Liver (tissue), 9 donors: ENCODE data around the gene PRKD1. TPM values are rescaled to one million over a fixed set of nuclear protein-coding genes. Genes with fewer than 3 reads are reported as not detected.

Experiments used
- DNase-seq: peaks from one replicate; pipeline ENCODE4 v3.0.0-alpha.2; 2017; ENCODE audit warnings: low spot score
- H3K27ac ChIP-seq, 2 donors: one replicate each; pipeline ENCODE4 v1.7.0; 2013; ENCODE audit warnings: inconsistent platforms in 2 of 2, low read length in 2 of 2, control low read depth in 1 of 2, low read depth in 1 of 2, mild to moderate bottlenecking in 1 of 2
- H3K27me3 ChIP-seq, 4 donors: one replicate each; pipeline versions ENCODE4 v1.6.1 to v1.7.0; 2013; ENCODE audit warnings: low read length in 3 of 4, inconsistent platforms in 1 of 4, mild to moderate bottlenecking in 1 of 4, moderate library complexity in 1 of 4; ENCODE audit not compliant: control insufficient read depth in 4 of 4, insufficient read depth in 4 of 4
- H3K36me3 ChIP-seq, 4 donors: one replicate each; pipeline versions ENCODE4 v1.6.1 to v1.7.0; 2013; ENCODE audit warnings: low read length in 3 of 4, mild to moderate bottlenecking in 3 of 4, low read depth in 1 of 4, moderate library complexity in 1 of 4; ENCODE audit not compliant: control insufficient read depth in 4 of 4, insufficient read depth in 3 of 4
- H3K4me1 ChIP-seq, 4 donors: one replicate each; pipeline versions ENCODE4 v1.6.1 to v1.7.0; 2013; ENCODE audit warnings: low read length in 3 of 4, mild to moderate bottlenecking in 3 of 4, moderate library complexity in 1 of 4; ENCODE audit not compliant: control insufficient read depth in 4 of 4, insufficient read depth in 4 of 4
- H3K4me3 ChIP-seq, 3 donors: one replicate each; pipeline versions ENCODE4 v1.6.1 to v1.7.0; 2013; ENCODE audit warnings: low read length in 3 of 3, control low read depth in 1 of 3, low read depth in 1 of 3, mild to moderate bottlenecking in 1 of 3
- H3K9ac ChIP-seq, 2 donors: one replicate each; pipeline ENCODE4 v1.7.0; 2013; ENCODE audit warnings: low read length in 2 of 2, mild to moderate bottlenecking in 2 of 2, moderate library complexity in 2 of 2, control low read depth in 1 of 2, low read depth in 1 of 2
- H3K9me3 ChIP-seq, 4 donors: one replicate each; pipeline versions ENCODE4 v1.6.1 to v1.7.0; 2013; ENCODE audit warnings: low read length in 3 of 4; ENCODE audit not compliant: control insufficient read depth in 4 of 4
- EGR1 ChIP-seq, 2 donors: IDR thresholded peaks; 2 replicates each; pipeline ENCODE4 v1.6.1; 2016 to 2018; ENCODE audit warnings: antibody characterized with exemption in 2 of 2, low read depth in 2 of 2
- GABPA ChIP-seq, 2 donors: IDR thresholded peaks in 1 of 2; conservative IDR thresholded peaks in 1 of 2; 2 replicates each; pipeline ENCODE4 v1.6.1; 2016; ENCODE audit warnings: antibody characterized with exemption in 2 of 2, mild to moderate bottlenecking in 1 of 2, moderate library complexity in 1 of 2
- HNF4A ChIP-seq, 2 donors: conservative IDR thresholded peaks; 2 replicates each; pipeline ENCODE4 v1.6.1; 2016; ENCODE audit warnings: antibody characterized with exemption in 2 of 2, mild to moderate bottlenecking in 2 of 2
- HNF4G ChIP-seq: IDR thresholded peaks from 2 replicates; pipeline ENCODE4 v1.6.1; 2016; ENCODE audit warnings: antibody characterized with exemption
- NR2F2 ChIP-seq: IDR thresholded peaks from 2 replicates; pipeline ENCODE4 v1.6.1; 2016; ENCODE audit warnings: antibody characterized with exemption
- RAD21 ChIP-seq, 2 donors: IDR thresholded peaks; 2 replicates each; pipeline ENCODE4 v1.6.1; 2016; ENCODE audit warnings: antibody characterized with exemption in 2 of 2, mild to moderate bottlenecking in 2 of 2
- RXRA ChIP-seq, 2 donors: IDR thresholded peaks; 2 replicates each; pipeline ENCODE4 v1.6.1; 2017 to 2018; ENCODE audit warnings: antibody characterized with exemption in 2 of 2, mild to moderate bottlenecking in 1 of 2
- SP1 ChIP-seq: IDR thresholded peaks from 2 replicates; pipeline ENCODE4 v1.6.1; 2018; ENCODE audit warnings: antibody characterized with exemption, mild to moderate bottlenecking
- TAF1 ChIP-seq: conservative IDR thresholded peaks from 2 replicates; pipeline ENCODE4 v1.6.1; 2016; ENCODE audit warnings: antibody characterized with exemption, mild to moderate bottlenecking
- YY1 ChIP-seq: IDR thresholded peaks from 2 replicates; pipeline ENCODE4 v1.6.1; 2016; ENCODE audit warnings: antibody characterized with exemption, mild to moderate bottlenecking
- polyA plus RNA-seq, 2 donors: library from polyadenylated mRNA; stranded (reverse) in 1 of 2; unstranded in 1 of 2; fragments of 200-250 nt in 1 of 2; fragments of >200 nt in 1 of 2; fragmentation: Nextera tagmentation in 1 of 2; extraction: Ambion mirVana in 1 of 2; gene quantifications; one replicate each; pipeline versions ENCODE4 v1.2.1 to v1.2.3, GENCODE V29; 2013 to 2015
- total RNA-seq, 2 donors: library from RNA; depleted of rRNA; stranded (reverse); fragments of >200 nt; gene quantifications; one replicate each; pipeline ENCODE4 v1.2.3, GENCODE V29; 2014
- TF ChIP-seq, protein P1 (sequence below): IDR thresholded peaks from 2 replicates; pipeline ENCODE4 v1.6.1; 2016; ENCODE audit warnings: antibody characterized with exemption
- TF ChIP-seq, protein P2 (sequence below): IDR thresholded peaks from 2 replicates; pipeline ENCODE4 v1.6.1; 2016; ENCODE audit warnings: antibody characterized with exemption
- TF ChIP-seq, protein P3 (sequence below): IDR thresholded peaks from 2 replicates; pipeline ENCODE4 v1.6.1; 2016; ENCODE audit warnings: antibody characterized with exemption, mild to moderate bottlenecking
- TF ChIP-seq, protein P4 (sequence below): fragments of 150-350 bp; IDR thresholded peaks from 2 replicates; pipeline ENCODE4 v1.5.1; 2017; ENCODE audit warnings: improper control_type of control experiment, low read depth, low read length; ENCODE audit not compliant: missing input control
- donor health status: healthy.
- donor health status: healthy.
- donor health status: healthy.
- donor health status: healthy.
- donor health status: healthy.

PRKD1 gene
- total and polyA plus RNA-seq, 4 donors = 0.85 to 5.0 (median 0.99) TPM

DNA sequence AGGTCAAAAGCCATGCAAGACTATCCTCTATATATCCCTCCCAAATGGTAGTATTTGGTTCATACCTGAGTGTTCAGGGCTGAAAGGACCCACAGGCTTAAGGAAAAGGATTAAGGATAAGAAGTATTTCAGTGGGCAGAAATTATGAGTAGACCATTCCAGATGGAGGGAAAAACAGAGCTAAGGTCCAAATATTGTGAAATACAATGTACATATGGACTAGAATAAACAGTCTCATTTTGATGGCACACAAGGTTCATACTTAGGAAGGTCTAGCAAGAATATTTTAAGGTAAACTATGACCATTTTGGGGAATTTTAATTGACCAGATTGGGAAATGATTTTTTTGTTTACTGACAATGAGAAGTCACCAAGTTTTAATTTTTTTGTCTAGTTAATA, 124.6 kb downstream of the PRKD1 start:
- Histone ChIP-seq H3K9ac (no peak overlapping the region), H3K4me3 (no peak overlapping the region), H3K9me3 (no peaks in the 10 kb centered on the region), H3K27me3 (no peaks in the 10 kb centered on the region), H3K36me3 (no peaks in the 10 kb centered on the region), H3K27ac (no peak overlapping the region), H3K4me1 (no peaks in the 10 kb centered on the region)
- no peak for DNase-seq
- TF ChIP-seq SP1 = no peak

DNA sequence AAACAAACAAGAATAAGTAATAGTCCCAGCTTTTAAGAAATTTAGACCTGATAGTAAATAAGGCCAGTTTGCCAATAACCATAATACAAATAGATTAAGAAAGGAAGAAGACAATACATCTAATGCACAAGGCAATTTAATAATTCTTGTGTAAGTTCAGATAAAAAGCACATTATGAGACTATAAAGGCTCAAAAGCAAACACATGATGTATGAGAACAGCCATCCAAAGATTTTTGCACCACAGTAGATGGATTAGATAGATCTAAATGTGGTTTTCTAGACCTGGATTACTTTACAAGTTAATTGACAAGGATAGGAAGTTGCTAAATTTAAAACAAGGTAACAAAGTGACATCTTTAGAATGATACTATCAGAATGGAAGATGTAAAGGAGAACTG, 125.4 kb downstream of the PRKD1 start:
- H3K27me3 ChIP-seq = no peaks in the 10 kb centered on the region
- H3K27ac ChIP-seq = no peak overlapping the region
- no peaks in the 10 kb centered on the region for H3K36me3 ChIP-seq
- DNase-seq = no peak
- H3K4me1 ChIP-seq = no peaks in the 10 kb centered on the region
- H3K4me3 ChIP-seq = no peak overlapping the region
- TF ChIP-seq EGR1 (IDR thresholded peaks at IDR 0.05; ENCODE audit: low read depth in 2 of 2) = no peak
- no peak for TF ChIP-seq GABPA (IDR thresholded peaks at IDR 0.05 in 1 of 2, conservative IDR thresholded peaks at IDR 0.05 in 1 of 2)
- TF ChIP-seq, protein P1, sequence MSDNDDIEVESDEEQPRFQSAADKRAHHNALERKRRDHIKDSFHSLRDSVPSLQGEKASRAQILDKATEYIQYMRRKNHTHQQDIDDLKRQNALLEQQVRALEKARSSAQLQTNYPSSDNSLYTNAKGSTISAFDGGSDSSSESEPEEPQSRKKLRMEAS = no peak
- TF ChIP-seq NR2F2 = no peak
- TF ChIP-seq YY1 = no peak
- TF ChIP-seq HNF4G = no peak
- no peak for TF ChIP-seq RAD21 (IDR thresholded peaks at IDR 0.05)
- TF ChIP-seq, protein P2, sequence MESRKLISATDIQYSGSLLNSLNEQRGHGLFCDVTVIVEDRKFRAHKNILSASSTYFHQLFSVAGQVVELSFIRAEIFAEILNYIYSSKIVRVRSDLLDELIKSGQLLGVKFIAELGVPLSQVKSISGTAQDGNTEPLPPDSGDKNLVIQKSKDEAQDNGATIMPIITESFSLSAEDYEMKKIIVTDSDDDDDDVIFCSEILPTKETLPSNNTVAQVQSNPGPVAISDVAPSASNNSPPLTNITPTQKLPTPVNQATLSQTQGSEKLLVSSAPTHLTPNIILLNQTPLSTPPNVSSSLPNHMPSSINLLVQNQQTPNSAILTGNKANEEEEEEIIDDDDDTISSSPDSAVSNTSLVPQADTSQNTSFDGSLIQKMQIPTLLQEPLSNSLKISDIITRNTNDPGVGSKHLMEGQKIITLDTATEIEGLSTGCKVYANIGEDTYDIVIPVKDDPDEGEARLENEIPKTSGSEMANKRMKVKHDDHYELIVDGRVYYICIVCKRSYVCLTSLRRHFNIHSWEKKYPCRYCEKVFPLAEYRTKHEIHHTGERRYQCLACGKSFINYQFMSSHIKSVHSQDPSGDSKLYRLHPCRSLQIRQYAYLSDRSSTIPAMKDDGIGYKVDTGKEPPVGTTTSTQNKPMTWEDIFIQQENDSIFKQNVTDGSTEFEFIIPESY = no peak
- TF ChIP-seq, protein P3, sequence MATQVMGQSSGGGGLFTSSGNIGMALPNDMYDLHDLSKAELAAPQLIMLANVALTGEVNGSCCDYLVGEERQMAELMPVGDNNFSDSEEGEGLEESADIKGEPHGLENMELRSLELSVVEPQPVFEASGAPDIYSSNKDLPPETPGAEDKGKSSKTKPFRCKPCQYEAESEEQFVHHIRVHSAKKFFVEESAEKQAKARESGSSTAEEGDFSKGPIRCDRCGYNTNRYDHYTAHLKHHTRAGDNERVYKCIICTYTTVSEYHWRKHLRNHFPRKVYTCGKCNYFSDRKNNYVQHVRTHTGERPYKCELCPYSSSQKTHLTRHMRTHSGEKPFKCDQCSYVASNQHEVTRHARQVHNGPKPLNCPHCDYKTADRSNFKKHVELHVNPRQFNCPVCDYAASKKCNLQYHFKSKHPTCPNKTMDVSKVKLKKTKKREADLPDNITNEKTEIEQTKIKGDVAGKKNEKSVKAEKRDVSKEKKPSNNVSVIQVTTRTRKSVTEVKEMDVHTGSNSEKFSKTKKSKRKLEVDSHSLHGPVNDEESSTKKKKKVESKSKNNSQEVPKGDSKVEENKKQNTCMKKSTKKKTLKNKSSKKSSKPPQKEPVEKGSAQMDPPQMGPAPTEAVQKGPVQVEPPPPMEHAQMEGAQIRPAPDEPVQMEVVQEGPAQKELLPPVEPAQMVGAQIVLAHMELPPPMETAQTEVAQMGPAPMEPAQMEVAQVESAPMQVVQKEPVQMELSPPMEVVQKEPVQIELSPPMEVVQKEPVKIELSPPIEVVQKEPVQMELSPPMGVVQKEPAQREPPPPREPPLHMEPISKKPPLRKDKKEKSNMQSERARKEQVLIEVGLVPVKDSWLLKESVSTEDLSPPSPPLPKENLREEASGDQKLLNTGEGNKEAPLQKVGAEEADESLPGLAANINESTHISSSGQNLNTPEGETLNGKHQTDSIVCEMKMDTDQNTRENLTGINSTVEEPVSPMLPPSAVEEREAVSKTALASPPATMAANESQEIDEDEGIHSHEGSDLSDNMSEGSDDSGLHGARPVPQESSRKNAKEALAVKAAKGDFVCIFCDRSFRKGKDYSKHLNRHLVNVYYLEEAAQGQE = no peak
- no peak for TF ChIP-seq HNF4A (conservative IDR thresholded peaks at IDR 0.05)
- no peaks in the 10 kb centered on the region for H3K9me3 ChIP-seq
- no peak overlapping the region for H3K9ac ChIP-seq

DNA sequence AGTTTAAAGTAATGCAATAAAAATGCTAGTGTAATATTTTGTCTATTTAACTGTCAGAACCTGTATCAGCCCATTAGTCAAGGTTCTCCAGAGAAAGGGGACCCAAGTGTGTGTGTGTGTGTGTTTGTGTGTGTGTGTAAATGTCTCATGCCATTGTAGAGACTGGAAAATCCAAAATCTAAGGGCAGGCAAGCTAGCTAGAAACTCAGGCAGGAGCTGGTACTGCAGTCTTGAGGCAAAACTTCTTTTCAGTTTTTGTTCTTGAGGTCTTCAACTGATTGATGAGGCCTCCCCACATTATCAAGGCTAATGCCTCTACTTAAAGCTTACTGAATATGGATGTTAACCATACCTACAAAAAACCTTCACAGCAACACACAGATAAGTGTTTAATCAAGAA, 126.7 kb downstream of the PRKD1 start:
- Histone ChIP-seq H3K27me3 (no peaks in the 10 kb centered on the region), H3K9ac (no peak overlapping the region), H3K4me3 (no peak overlapping the region), H3K9me3 (no peaks in the 10 kb centered on the region), H3K27ac (no peak overlapping the region), H3K36me3 (no peaks in the 10 kb centered on the region), H3K4me1 (no peaks in the 10 kb centered on the region)
- no peak for TF ChIP-seq NR2F2
- TF ChIP-seq, protein P2 = no peak
- TF ChIP-seq, protein P4, sequence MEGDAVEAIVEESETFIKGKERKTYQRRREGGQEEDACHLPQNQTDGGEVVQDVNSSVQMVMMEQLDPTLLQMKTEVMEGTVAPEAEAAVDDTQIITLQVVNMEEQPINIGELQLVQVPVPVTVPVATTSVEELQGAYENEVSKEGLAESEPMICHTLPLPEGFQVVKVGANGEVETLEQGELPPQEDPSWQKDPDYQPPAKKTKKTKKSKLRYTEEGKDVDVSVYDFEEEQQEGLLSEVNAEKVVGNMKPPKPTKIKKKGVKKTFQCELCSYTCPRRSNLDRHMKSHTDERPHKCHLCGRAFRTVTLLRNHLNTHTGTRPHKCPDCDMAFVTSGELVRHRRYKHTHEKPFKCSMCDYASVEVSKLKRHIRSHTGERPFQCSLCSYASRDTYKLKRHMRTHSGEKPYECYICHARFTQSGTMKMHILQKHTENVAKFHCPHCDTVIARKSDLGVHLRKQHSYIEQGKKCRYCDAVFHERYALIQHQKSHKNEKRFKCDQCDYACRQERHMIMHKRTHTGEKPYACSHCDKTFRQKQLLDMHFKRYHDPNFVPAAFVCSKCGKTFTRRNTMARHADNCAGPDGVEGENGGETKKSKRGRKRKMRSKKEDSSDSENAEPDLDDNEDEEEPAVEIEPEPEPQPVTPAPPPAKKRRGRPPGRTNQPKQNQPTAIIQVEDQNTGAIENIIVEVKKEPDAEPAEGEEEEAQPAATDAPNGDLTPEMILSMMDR = no peak
- TF ChIP-seq EGR1 (IDR thresholded peaks at IDR 0.05; ENCODE audit: low read depth in 2 of 2) = no peak
- no peak for TF ChIP-seq HNF4A (conservative IDR thresholded peaks at IDR 0.05)
- no peak for TF ChIP-seq RXRA (IDR thresholded peaks at IDR 0.05)
- no peak for TF ChIP-seq TAF1
- no peak for DNase-seq
